NCI-H2107 treated with DMSO at 0.1 percent for 48 hours (cell line): Measurements from ENCODE around the gene TMEM42.

Experiments
- DNase-seq: peaks from one replicate; lab custom pipeline; 2025; ENCODE audit not compliant: unreplicated experiment; lab: John Stamatoyannopoulos, UW

TMEM42 gene

DNA sequence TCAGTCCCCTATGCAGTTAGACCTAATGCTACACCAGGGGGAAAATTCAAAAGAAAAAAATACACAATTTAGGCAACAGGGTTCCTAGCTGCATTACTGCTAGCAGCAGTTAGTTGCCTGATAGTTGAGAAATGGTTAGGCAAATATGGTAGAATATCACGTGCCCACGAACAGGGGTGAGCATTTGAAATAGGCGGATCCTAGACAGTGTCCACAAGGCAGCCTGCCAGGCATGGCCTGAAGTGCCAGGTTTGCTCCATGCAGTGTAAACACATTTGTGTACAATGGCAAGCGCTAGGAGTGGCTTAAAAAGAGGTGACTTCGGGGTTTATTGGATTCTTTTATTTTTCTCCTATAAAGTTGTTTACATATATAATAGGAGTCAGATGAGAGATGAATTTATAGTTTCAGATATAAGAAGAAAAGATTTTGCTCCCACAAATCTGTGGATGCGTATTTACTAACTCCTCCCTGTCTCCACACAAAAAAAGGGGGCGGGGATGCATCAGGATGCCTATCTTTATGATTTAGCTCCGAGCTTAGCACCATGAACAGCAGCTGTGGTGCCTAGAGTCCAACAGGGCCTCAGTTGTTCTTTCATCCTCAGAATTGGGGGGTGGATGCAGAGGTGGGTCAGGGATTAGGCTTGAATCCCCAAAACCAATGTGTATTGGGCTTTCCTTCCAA lies 8.8 kb downstream of the TMEM42 start:
- DNase-seq: peak; percentile 2

DNA sequence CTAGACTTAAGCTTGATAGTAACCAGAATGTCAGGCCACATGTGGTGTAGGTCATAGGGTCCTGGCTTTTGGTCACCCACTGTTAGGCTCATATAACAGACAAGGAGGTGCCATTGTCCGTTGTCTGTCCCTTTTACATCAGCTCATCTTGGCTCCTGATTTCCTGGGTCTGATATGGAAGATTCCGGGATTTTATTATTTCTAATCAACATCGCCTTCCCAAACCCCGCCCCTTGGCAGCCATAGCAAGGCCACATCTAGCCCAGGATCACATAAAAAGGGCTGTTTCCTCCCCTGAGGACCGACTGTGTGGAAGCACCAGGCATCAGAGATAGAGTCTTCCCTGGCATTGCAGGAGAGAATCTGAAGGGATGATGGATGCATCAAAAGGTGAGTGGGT lies 12.6 kb downstream of the TMEM42 start, which contains the start of gene TGM4:
Gene TGM4, plus strand, starts transcription at position 301 of the 400 bp plus-strand sequence. Its CDS starts 71 bp downstream, at position 372.
- no peak for DNase-seq

DNA sequence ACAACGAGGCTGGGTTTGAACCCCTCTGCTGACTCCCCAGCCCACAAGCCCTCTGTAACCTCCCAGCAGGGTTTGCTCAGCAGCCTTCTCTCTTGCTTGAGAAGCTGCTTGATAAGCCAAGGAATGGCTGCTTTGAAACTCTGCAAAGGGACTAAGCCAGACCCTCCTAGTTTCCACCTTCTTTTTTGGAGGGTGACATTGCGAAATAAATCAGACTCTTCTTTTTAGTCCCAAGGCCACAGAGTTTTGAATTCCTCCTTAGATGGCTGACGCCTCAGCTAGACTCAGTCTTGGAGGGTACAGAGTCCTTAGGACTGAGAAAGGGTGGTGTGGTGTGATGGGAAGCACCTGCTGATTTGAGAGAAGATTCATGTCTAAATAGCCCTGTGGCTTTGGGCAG lies 13.9 kb downstream of the TMEM42 start:
- no peak for DNase-seq

DNA sequence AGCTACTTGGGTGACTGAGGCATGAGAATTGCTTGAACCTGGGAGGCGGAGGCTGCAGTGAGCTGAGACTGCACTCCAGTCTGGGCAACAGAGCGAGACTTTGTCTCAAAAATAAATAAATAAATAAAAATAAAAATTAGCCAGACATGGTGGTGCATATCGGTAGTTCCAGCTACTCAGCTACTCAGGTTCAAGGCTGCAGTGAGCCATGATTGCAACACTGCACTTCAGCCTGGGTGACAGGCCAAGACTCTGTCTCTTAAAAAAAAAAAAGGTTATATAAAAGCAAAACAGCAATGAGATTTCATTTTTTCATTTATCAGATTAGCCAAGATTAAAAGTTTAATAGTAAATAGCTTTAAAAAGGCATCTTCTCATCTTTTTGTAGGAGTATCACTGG lies 15.6 kb downstream of the TMEM42 start:
- no peak for DNase-seq

DNA sequence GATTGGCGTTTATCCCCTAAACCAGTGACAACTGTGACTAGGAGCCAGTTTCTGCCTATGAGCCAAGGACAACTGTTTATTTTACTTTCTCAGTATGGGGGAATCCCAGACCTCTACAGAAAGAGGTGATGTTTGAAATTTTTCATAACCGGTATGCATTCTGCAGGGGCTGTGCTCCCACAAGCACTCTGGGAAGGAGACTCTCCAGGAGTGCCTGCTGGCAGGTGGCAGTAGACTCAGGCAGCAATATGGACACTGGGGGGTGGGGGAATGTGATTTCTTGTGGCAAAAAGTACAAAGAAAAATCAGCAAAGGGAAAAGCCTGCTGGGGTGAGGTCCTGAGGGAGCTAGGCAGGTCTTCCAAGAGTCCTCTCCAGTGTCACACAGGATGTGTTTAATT lies 18.6 kb downstream of the TMEM42 start:
- no peak for DNase-seq

DNA sequence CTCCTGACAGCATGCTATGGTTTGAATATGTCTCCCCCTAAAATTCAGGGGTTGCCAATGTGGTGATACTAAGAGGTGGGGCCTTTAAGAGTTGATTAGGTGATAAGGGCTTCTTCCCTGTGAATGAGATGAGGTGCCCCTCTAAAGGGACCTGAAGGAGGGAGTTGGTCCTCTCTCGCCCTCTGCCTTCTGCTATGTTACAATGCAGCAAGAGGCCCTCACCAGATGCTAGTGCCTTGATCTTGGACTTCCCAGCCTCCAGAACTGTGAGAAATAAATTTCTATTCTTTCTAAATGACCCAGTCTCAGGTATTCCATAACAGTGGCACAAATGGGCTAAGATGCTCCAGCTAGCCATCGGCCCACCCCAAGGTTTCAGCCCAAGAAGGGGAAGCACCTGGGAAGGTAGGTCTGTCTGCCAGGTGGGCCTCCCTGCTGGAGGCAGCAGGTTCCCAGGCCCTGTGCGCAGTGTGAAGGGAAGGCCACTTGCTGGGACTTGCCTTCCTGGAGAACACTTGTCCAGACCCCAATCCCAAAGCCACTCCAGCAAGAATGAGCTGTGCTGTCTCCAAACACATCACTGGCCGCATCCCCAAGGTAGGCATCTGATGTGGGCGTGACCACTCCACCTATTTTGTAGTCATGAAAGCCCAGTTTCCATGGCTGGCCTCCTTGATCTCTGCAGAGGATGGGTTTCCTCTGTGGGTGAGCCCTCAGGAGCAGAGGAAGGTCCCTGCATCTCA lies 21.7 kb downstream of the TMEM42 start:
- DNase-seq: no peak

DNA sequence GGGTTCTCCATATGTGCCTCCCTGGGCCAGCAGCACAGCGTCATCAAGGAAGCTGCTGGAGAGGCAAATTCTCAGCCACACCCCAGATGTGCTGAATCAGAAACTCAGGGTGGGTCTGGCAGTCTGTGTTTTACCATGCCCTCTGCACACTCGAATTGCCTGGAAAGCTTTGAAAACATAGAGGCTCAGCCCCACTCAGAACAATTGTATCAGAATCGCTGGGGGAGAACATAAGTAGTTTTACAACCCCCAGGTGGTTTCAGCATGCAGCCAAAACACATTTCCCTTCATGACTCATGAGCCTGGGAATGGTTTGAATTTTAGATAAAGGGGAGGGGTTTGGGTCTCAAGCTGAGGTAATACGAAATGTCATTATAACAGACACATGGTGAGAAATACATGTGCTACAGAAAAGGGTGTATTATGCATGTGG lies 22.3 kb downstream of the TMEM42 start:
- peak; percentile 23 for DNase-seq

DNA sequence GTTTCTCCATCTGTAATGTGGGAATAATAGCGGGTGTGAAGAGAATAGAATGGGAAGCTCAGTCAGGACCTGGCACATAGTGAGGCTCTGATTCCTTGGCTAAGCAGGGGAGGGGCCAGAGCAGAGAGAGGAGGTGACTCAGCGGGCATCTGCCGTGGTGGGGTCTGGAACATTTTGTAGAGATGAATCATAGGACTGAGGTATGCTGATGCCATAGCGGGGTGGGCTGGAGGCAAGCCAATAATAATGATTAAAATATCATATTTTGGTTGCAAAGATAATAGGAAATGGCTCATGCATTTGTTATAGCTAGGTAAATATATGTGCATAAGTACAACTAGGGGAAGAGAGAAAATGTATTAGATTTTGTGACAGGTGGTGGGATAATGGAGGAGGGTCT lies 23.9 kb downstream of the TMEM42 start:
- no peak for DNase-seq

DNA sequence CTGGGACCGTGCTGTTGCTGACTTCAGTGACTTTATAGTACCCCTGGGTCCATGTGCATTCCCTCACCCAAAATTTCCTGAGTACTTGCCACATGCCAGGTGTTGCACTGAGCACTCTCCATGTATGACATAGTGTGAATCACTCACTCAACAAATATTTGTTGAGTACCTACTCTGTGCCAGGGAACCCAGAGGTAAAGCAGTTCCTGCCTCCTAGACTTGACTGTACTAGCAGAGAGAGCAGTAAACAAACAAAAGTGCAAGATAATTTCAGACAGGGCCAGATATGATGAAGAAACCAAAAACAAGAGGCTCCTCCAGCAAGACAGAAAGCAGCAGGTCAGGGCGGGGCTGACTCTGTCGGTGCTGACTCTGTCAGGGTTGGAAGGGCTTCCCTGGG lies 24.8 kb downstream of the TMEM42 start:
- no peak for DNase-seq

DNA sequence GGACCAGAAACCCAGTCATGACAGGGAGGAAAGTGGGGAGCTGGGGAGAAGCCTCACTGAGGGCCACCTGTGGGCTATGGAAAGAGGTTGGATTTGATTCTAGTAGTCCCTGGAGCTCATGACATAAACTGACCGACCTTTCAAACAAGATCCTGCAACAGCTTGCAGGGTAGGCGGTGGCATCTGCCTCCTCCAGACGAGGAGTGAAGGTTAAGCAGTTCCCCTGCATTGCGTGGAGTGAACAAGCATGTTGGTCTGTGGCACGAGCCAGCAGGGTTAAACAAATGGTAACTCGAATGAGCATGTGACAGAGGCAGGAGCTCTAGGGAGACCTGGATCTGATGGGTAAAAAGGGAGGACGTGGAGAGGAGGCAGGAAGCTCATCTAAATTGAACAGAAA lies 25.4 kb downstream of the TMEM42 start:
- DNase-seq: no peak

DNA sequence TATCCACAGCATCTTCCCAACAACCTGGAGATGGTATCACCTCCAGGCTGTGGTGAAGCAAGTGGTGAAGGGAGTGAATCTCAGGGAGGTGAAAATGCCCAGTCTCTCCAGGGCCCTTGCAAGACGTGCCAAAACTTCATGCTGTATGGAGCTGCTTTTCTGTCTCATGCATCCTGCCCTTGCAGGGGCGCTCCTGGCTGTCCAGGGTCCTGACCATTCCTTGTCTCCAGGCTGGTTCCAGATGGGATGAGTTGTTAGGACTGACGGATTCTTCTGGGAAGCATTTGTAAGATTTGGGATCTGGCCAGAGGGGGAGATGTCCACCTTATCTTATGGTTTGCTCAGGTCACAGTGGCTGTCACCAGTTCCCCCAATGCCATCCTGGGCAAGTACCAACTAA lies 28.5 kb downstream of the TMEM42 start:
- no peak for DNase-seq

DNA sequence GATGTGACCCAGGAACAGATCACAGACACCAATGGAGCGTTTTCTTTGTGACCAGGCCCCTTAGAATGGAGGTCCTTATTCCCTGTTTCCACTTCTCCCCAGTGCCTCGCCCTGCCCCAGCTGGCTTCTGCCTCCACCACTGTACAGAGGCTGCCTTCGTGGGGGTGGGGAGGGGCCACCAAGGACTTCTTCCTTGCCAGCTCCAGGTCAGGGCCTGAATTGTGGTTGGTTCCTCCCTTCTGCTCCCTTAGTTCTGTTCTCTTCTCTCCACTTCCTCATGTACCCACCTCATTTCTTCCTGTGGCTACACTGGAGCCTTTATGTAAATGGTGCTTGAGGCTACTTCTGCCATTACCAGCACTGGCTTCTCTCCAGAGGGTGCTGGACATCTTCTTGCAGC lies 29.1 kb downstream of the TMEM42 start:
- DNase-seq: no peak

DNA sequence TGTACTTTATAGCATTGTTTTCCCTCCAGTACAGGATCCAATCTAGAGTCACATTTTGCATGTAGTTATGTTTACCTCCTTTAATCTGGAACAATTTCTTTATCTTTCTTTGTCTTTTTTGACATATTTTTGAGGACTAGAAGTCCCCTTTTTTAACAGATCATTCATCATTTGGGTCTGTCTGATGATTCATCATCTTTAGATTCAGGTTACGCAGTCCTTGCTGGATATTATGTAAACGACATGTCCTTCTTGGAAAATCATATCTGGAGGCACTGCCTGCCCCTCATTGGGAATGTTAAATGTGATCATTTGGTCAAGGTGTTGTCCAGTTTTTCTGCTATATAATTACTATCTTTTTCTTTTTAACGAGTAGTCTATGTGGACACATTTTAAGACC lies 31.0 kb downstream of the TMEM42 start:
- DNase-seq: no peak

DNA sequence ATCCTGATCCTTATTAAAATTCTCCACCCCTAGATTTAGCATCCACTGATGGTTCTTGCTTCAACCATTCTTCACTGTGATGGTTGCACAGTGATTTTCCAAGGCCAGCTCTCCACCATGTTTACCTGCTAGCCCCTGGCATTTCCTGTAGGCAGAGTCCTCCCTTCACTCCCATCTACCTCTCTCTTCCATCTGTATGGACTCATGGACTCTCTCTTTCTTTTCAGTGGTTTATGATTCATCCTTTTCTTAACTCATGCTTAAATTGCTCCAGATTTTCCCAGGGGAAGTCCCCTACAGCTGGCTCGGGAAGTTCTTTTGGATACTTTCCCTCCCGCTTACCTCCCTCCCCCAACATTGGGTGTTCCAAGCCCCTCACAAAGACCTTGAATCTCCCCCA lies 31.4 kb downstream of the TMEM42 start:
- DNase-seq: no peak

DNA sequence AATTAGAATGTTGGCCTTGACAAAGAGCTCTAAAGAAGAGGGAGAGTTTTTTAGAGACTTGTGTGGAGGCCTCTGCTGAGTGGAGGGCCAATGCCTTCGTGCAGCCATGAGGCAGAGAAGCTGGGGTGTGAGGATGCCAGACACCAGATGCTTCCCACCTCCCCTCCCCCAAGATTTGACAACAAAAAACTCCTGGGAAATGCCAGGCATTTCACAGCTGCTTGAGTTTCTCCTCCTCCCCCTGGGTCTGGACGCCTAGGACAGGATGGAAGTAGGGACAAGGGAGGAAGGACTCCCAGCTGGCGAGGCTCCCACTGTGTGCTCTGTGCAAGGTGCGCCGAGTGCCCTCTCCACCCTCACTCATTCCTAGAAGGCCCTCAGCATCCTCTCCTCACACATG lies 32.8 kb downstream of the TMEM42 start:
- DNase-seq: no peak

DNA sequence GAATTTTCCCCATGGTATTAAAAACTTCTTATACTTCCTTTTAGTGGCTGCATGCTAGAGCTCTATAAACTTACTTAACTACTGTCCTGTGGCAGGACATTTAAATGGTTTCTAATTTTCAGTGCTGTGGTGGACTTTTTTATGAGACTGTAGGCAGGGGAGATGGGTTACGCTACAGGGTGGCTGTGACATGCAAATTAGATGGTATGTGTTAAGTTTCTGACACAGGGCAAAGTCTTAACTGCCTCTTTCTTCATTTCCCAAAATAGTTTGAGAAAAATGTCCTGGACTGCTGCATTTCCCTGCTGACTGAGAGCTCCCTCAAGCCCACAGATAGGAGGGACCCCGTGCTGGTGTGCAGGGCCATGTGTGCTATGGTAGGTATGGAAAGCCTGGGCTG lies 34.7 kb downstream of the TMEM42 start:
- DNase-seq: no peak

DNA sequence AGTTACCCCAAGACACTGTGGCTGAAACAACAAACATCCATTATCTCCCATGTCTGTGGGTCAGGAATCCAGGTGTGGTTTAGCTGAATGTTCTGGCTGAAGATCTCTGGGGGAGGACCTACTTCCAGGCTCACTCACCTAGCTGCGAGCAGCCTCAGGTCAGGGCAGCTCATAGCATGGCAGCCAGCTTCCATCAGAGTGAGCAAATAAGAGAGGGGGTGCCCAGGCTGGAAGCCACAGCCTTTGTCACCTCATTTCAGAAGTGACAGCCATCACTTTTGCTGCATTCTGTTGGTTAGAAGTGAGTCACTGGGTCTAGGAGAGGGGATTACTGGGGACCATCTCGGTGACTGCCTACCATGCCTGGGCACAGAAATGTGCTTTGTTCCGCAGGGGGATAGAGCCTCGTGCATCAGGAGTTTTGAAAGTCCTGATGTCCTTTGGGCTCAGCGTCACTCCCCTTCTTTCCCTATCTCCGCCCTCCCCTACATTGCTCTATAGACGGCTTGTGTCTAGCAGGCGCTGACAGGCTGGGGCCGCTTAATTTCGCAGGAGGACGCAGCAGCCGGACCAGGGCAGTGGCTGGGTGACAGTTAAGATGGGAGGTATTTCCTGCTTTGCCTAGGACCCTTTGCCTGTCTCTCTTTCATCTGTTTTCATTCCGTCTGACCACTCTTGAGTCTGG lies 38.1 kb downstream of the TMEM42 start:
- DNase-seq: no peak

DNA sequence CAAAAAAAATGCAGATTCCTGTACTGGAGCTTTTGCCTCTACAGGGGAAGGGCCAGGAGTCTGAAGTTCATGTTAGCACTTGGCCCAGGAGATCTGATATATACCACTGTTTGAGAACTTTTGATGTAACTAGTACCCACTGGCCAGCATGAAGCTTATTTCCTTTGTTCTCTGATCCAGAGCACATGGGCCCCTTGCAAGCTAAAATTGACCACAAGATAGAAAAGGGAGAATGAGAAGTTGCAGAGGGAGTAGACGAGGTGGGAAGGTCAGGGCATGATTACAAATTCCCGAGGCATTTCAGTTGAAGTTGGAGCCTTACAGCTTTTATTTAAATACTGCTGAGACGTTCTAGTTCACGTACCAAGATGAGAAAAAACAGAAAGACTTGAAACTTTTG lies 40.9 kb downstream of the TMEM42 start:
- DNase-seq: no peak

DNA sequence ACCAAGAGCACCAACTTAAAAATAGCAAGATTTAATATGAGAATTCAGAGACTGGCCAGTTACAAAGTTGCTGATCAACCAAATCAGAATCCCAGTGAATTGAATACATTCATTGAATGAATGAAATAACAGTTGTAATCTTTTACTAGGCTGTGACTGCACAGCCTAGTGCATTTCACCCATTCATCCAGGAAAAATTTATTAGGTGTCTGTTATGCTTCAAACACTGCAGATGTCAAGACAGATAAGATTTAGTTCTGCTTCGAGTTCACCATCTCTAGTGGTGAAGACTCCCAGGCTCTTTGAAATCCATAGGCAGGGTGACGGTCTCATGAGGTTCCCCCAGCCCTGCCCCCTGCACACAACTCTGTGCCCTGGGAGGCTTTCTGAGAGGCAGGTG lies 41.6 kb downstream of the TMEM42 start:
- DNase-seq: no peak

DNA sequence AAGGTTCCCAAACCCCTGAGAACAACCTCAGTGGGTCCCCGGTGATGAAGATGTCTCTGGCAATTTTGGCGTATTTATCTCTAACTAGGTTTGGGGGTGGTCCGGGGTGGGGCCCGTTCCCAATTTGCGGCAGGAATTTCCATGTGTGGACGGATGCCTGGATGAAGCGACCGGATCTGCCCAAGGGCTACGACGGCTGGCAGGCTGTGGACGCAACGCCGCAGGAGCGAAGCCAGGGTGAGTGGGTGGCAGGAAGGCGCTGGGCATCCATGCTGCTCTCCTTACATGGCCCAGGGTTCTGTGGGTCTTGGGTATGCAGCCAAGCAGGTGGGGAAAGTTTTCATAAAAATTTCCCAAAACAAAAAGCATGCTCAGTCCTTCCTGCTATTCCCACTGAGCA lies 42.0 kb downstream of the TMEM42 start:
- DNase-seq: no peak

DNA sequence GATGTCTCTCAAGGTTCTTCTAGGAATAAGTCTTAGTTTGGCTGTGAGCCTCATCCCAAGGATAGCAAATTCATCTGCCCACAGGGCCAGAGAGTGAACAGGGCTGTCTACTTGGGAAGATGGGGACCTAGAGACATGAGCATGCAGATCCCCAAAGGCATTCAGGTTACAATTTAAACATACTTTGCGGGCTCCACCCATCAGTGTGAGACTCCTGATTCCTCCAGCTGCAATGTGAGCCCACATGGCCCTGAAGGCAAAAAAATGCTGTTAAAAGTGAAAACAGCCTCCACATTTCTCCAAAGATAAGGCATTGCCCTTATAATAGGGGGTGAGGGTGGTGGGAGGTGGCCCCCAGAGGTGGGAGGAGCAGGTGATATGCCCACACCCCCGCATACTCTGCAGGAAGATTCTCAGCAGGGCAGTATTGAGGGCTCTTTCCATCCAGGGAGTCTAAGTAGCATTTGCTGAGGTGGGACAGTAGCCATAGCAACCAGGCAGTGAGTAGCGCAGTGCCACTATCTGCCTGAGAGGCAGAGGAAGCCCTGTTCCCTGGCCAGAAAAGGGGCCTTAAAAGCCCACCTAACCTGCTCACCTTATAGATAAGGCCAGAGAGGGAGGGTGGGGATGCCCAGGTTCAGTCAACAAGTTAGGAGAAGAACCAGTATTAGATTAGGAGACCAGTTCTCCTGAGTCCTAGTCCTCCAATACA lies 43.9 kb downstream of the TMEM42 start:
- no peak for DNase-seq

DNA sequence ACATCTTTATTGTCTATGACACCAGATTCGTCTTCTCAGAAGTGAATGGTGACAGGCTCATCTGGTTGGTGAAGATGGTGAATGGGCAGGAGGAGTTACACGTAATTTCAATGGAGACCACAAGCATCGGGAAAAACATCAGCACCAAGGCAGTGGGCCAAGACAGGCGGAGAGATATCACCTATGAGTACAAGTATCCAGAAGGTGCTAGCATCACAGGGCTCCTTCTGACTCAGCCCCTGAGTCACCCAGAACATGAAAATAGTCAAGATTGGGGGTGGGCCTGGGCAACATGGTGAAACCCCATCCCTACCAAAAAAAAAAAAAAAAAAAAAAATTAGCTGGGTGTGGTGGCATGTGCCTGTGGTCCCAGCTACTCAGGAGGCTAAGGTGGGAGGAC lies 45.3 kb downstream of the TMEM42 start:
- no peak for DNase-seq
